Epithelial cell of prostate (primary cell): ENCODE measurements around the gene SFXN5.

Experiments
- DNase-seq: peaks from one replicate; pipeline ENCODE4 v3.0.0-alpha.2; 2011; ENCODE audit warnings: low read depth, low spot score
- H3K27ac ChIP-seq: fragments of 450-650 bp; 2 replicates; pipeline ENCODE4 v1.5.1; 2017; ENCODE audit warnings: mild to moderate bottlenecking

SFXN5 gene

GRCh38 chr2:72933207-72933606, 138.3 kb downstream of the SFXN5 start:
- no peak for DNase-seq

GRCh38 chr2:72932805-72933204, 138.7 kb downstream of the SFXN5 start:
- H3K27ac ChIP-seq: no peak overlapping the region
- DNase-seq: no peak

More at GRCh38 chr2:72933207-72933606, 138.3 kb downstream of the SFXN5 start:
- no peak overlapping the region for H3K27ac ChIP-seq

GRCh38 chr2:72932045-72932740, 139.3 kb downstream of the SFXN5 start:
- DNase-seq: no peak
- H3K27ac ChIP-seq: no peak overlapping the region

- DNase-seq: no peak
- H3K27ac ChIP-seq: no peak overlapping the region
Measured at GRCh38 chr2:72931280-72931910, 140.1 kb downstream of the SFXN5 start.

GRCh38 chr2:72929010-72929409, 142.5 kb downstream of the SFXN5 start:
- no peak for DNase-seq
- no peak overlapping the region for H3K27ac ChIP-seq

- DNase-seq: no peak
- H3K27ac ChIP-seq: no peak overlapping the region
Measured at GRCh38 chr2:72927619-72928550, 143.6 kb downstream of the SFXN5 start.

- H3K27ac ChIP-seq: no peak overlapping the region
- DNase-seq: no peak
Measured at GRCh38 chr2:72926811-72927465, 144.6 kb downstream of the SFXN5 start.

GRCh38 chr2:72926368-72926767, 145.1 kb downstream of the SFXN5 start:
- no peak for DNase-seq
- H3K27ac ChIP-seq: no peak overlapping the region

- no peak for DNase-seq
- H3K27ac ChIP-seq: no peak overlapping the region
Measured at GRCh38 chr2:72925328-72925943, 146.1 kb downstream of the SFXN5 start.

- DNase-seq: no peak
- no peak overlapping the region for H3K27ac ChIP-seq
Measured at GRCh38 chr2:72924353-72925240, 146.9 kb downstream of the SFXN5 start.

- H3K27ac ChIP-seq: no peak overlapping the region
- DNase-seq: no peak
Measured at GRCh38 chr2:72923833-72924352, 147.6 kb downstream of the SFXN5 start.

- no peak for DNase-seq
- H3K27ac ChIP-seq: no peak overlapping the region
Measured at GRCh38 chr2:72921853-72922252, 149.7 kb downstream of the SFXN5 start.

GRCh38 chr2:72921088-72921851, 150.2 kb downstream of the SFXN5 start:
- no peak for DNase-seq
- H3K27ac ChIP-seq: no peak overlapping the region

GRCh38 chr2:72920318-72921087, 151.0 kb downstream of the SFXN5 start:
- no peak overlapping the region for H3K27ac ChIP-seq
- DNase-seq: no peak

- no peak for DNase-seq
- no peak overlapping the region for H3K27ac ChIP-seq
Measured at GRCh38 chr2:72919414-72920317, 151.8 kb downstream of the SFXN5 start.

GRCh38 chr2:72917877-72918553, 153.5 kb downstream of the SFXN5 start:
- no peak for DNase-seq
- H3K27ac ChIP-seq: no peak overlapping the region
